NCI-H526 (cell line): ENCODE measurements around the gene MED13L.
A peak's percentile ranks its signal among the peaks of the same experiment; 100 is the strongest.
"Not testable (repeated sequence)": the region's sequence is repeated elsewhere in the genome, so short reads cannot be mapped to it uniquely, and the experiment has no call there.

Experiments used
- DNase-seq, 2 experiments: peaks; one replicate each; lab custom pipeline; 2025; lab: John Stamatoyannopoulos, UW

Gene MED13L

DNA sequence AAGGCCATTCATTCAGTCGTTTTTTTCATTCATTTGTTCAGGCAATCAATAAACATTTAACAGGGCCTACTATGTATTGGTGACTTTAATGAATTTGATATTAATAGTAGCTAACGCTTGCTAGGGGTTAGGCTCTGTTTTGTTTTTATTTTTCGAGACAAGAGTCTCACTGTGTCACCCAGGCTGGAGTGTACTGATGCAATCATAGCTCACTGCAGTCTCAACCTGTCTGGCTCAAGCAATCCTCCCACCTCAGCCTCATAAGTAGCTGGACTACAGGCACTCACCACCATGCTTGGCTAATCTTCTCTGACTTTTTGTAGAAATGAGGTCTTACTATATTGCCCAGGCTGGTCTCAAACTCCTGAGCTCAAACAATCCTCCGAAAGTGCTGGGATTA lies 25.6 kb upstream of the MED13L start:
- no peak for DNase-seq

DNA sequence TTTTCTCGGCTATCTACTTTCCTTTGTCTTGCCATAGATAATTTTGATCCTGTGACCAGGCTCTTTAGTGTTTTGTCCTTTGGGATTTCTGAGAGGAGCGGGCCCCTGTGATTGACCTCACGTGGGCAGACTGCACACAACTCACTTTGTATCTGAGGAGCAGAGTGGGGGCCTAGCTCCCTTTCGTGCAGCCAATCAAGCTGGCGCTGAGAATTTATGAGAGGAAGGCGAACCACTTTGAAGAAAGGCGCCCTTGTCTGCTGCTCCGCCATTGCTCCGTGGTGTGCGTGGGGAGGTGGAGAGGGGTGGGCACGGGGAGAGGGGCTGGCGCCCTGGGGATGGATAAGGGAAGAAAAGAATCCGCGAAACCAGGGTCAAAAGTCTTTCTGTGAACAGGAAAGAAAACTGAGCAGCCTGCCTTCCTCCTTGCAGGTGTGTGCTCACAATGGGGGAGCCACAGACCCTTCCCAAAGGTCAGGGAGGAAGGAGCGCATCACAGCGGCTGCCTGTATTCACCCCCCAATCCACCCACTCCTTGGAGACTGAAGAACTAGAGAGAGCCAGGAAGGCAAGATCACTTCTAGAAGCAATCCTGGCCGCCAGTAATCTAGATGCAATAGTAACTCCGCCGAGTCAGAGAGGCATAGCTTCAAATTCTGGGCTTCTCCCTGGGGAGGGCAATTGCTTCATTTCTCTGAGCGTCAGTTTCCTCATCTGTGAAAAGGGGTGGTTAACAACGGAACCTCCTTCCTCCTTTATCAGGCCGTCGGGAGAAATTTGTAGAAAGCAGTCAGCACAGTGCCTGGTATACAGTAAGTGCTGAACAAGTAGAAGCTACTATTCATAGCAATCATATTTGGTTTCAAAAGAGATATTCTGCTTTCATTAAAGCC lies 24.9 kb upstream of the MED13L start:
- no peak for DNase-seq

DNA sequence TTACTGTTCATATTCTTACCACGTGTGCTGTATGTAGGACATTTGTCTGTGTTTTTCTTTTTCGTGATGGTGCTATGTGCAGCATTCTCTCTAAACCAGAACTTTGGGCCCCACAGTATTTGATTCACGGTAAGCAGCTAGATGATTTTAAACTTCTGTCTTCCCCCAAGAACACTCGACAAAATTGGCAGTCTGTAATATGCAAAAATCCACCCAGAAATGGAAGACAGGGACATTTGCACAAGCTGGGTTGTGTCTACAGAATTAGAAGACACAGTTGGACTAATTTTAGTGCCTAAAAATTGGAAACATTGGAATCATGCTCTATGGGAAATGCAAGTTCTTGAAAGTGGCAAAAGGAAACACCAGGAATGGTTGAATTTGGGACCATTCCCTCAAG lies 24.1 kb upstream of the MED13L start:
- DNase-seq, result no peak

DNA sequence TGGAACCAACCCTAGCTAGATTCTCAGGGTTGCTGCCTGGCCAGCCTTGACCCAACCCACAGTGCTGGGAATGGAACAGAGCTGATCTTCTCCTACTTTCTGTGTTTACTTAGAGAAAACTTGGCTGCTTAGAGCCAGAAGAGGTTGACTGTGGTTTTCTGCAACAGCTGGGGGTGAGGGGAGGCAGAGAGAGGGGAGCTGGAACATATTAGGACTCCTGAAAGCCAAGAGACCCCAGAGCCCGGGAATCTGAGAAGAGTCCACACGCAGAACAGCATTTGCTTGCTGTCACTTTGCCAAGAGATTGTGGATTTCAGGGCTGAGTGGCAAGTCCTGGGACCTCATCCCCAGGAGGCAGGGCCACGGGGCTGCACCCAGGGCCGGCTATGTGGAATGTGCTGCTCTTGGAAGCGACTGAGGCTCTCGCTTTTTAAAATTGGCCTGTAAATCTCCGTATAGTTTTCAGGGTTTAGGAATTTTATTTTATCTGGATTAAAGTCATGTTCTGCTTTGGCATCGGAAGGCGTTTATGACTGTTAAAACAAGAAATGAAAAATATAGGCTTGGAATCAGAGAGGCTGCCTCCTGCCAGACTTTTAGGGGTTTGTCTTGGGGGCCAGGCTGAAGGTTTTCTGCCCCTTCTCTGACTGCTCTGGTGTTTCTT lies 22.3 kb upstream of the MED13L start:
- no peak for DNase-seq

DNA sequence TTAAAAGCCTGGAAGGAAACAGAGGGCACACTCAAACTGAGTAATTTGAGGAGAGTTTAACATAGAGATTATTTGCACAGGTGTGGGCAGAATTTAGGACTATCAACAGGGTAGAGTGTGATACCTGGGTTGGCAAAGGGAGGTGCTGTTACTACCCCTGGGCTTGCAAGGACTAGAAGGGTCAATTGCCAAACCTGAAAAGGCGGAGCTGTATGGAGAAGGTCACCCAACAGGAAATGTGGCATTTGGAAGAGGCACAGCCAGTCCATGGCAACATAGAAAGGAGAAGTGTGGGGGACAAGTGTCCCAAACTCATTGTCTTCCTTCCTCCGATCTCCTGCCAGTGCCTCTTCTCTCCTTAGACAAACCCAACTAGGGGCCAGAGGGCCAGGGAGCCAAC lies 21.6 kb upstream of the MED13L start:
- peak in 1 of 2 experiments; percentile 19 for DNase-seq

DNA sequence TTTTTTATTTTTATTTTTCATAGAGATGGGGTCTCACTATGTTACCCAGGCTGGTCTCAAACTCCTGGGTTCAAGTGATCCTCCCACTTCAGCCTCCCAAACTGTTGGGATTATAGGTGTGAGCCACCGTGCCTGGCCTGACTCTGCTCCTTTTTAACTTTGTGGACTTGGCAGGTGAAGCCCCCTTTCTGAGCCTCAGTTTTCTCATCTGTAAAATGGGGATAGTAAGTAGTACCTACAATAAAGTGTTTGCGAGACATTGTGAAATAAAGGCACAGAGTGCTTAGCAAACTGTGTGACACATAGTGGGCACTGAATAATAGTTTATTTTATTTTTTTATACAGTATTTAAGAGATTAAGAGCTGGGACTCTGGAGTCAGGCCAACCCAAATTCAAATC lies 21.1 kb upstream of the MED13L start:
- DNase-seq, result no peak

DNA sequence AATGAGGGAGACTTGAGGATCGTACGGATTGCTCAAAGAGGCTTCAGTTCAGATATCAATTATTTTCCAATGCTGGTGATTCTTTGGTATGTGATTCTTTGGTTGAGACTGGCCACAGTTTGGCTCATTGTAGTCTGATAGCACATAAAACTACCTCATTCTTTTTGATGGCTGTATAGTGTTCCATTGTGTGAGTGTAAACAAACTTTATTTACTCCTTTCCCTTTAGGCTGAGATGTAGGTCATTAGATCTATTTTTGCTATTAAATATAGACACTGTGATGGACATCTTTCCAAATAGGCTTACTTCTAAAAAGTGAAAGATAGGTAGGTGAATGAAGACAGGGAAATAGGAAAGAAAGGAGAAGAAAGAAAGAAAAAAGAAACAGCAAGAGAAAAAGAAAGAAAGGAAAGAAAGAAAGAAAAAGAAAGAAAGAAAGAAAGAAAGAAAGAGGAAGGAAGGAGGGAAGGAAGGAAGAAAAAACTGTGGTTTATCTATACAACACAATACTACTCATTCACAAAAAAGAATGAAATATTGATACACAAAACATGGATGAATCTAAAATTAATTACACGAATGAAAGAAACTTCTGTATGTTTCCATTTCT lies 19.8 kb upstream of the MED13L start:
- DNase-seq, result no peak

DNA sequence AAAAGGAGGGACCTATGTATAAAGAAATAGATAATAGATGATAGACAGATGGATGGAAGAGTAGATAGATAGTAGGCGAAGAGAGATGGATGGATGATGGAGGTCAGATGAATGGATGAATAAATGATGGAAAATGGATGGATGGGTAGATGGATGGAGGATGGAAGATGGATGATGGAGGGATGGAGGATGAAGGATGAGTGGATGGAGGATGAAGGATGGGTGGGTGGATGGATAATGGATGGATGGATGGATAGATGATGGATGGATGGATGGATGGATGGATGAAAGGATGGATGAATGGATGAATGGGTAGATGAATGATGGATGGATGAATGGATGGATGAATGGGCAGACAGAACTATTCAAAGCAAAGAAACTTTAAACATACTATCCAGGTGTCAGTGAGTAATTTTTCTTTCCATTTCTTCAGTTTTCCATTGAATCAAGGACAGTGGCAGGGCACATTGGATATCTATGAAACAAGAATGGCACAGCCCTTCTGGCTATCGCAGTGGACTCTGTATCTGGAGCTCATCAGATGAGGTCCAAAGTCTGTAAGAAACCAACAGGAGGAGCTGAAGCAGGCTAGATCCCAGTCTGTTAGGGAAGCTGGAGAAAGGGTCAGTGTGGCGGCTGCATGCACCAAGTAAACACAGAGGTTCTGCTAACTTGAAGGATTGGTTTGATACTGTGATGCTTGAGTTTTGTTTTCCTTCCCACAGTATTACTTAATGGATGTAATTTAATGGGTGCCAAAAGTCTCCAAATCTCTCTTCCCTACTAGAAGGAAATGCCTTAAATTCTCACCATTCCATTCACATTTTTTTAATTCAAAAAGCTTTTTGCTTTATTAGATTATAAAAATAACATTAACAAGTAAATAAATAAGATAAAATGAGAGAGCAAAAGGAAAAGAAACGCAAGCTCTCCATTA lies 18.1 kb upstream of the MED13L start:
- no peak for DNase-seq

DNA sequence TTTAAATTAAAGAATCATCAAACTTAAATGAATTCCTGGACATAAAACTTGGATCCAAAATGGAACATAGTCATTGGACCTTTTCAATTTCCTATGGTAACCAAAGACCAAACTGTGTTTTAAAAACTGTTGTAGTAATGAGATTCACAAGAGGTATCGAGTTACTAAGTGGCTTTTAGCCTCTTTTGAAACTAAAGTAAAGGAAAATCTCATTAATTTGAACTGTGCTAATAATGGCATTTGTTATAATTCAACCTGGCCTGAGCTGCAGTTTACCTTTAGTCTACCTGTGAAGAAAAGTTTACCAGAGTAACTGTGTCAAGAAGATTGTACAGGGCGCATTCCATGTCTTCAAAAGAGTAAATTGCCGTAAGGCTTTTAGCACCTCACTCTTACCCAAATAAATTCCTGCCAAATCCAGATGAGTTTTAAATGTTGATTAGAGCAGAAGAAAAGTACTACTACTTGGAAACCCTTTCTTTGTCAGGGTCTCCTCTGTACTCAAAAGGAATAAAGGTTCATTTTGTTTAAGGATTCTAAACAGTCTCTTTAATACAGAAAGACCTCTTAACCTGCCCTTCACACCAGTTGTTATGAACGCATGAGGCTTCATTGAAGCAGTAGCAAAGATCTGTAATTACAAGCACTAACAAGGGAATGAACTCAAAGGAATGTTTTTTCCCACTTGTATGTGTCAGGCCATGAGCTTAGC lies 17.1 kb upstream of the MED13L start:
- peak in 1 of 2 experiments; percentile 9 for DNase-seq

DNA sequence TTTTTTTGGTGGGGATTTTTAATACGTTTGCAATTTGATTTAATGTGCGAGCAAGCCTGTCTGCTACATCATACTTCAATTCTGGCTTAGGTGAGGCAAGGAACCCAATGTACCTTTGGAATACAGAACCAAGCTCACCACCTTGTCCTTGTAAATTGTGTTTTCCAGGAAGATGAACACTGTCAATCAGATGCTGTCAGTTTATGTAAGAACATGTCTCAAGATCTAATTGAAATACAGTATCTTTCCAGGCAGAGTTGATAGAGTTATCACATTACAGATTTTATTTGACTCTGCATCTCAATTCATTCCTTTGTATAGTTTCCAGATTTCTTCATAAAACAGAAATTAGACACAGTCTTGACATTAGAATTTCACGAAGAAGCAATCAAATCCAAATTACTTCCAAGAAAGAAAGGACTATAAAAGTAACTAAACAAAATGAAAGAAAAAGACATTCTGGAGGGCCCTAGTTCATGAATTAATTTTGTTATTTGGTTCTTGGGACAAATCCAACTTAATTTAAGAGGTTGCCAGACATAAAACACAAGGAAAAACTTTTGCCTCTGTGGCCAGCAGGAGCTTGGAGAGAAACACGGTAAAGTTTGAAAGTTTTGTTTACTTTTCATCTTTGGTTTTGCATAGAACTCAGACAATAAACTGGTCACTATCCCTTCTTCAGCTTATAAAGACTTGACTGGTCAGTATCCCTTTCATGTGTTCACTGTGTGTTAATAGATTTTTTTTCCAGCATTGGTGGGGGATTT lies 16.4 kb upstream of the MED13L start:
- DNase-seq, result no peak

DNA sequence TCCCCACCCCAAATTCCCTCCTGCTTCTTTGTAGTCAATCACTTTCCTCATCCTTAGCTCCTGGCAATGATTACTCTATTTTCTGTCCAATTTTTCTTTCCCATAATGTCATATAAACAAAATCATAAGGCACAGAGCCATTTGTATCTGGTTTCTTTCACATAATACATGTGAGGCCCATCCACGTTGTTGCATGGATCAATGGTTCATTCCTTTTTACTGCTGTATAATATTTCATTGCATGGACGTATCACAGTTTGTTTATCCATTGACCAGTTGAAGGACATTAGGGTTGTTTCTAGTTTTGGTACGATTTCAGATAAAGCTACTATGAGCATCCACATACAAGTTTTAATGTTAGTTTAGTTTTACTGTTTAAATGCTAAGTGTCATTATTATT lies 13.7 kb upstream of the MED13L start:
- DNase-seq, result no peak

DNA sequence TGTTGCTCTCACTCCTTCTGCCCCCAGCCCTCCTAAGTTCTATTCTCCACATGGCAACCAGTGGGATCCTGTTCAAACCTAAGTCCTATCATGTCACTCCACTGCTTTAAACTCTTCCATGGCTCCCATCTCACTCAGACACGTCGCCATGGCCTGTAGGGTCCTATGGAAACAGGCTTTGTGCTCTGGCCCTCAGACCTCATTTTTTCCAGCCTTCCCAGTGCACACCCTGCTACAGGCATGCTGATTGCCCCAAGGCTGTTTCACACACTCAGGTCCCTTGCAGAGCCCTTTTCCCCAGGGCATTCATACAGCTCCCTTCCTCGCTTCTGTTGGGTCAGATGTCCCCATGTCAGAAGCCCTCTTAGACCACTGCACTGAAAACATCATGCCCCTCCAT lies 11.2 kb upstream of the MED13L start:
- no peak for DNase-seq

DNA sequence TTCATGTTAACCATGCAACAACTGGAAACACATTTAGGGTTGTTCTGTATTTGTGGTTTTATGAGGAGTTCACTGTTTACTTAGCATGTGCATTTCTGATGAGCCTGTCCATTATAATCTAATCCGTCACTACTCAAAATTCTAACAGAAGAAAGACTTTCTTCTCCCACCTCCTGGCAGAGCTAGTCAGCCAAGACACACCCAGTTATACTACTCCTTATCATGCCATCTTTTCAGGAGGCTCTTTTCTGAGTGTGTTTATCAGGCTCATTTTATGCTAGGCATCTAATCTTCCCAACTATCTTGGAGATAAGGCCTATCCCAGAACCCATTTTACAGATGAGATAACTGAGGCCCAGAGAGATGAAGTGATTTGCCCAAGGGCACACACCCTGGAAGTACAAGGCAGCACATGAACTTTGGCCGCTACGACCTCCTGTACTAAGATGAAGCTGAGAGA lies 10.4 kb upstream of the MED13L start:
- DNase-seq, result peak in 1 of 2 experiments; percentile 19

DNA sequence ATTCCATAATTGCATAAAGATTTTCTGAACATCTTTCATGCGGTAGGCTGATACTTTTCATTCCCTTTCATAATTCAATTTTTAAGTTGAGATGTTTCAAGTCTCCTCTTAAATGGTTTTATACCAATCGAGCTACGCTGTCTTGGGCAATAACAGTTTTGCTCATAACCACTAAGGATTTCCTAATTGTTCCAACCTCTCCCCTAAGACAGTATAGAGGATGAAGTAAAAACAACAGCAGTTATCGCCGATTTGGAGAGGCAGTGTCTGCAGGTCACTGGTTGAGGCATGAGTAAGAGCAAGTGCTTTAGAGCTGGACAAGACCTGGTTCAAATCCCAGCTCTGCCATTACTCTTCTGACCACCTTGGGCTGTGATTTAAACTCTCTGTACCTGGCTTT lies 6.9 kb upstream of the MED13L start:
- DNase-seq, result no peak

DNA sequence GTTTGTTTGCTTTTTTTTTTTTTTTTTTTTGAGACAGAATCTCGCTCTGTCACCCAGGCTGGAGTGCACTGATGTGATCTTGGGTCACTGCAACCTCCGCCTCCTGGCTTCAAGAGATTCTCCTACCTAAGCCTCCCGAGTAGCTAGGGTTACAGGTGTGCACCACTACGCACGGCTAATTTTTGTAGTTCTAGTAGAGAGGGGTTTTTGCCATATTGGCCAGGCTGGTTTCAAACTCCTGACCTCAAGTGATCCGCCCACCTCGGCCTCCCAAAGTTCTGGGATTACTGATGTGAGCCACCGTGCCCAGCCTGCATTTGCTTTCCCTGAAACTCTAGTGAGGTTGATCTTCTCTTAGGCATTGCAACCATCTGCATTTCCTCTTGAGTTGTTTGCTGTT lies 6.4 kb upstream of the MED13L start:
- not testable (repeated sequence) for DNase-seq

DNA sequence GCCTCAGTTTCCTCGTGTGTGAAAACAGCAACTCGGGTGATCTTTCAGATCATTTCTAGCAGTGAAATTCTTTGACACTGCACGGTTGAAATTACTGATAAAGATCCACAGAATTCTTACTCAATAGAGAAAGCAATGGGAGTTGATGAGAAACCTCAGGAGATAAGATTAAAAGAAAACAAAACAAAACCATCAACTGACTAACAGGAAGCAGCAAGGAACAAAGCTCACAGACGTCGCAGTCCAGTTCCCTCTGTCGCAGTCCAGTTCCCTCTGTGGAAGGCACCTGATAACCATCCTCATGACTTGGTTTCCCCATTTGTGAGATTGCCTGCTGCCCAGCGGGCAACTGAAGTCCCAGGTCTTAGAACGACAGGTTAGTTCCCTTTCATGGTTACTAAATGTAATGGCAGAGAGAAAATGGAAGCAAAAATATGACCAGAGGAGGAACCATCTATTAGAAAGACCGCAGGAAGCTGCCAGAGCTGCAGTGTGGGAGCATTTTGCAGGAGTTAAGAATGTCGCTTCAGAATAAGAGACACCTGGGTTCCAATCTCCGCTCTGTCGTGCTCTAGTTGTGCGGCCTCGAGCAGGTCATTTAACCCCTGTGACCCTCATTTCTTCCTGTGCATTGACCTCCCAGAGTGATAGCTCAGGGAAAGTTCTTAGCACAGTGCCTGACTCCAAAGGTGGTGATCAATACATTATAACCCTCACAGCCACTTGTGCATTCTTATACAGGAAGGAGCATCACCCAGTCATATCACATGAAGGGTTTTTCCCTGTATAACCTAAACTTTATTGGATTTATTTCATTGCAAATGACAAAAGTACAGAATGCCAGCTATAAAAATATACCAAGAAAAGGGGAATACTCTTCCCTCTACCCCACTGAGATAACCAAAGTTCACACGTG lies 5.1 kb upstream of the MED13L start:
- DNase-seq, result no peak

DNA sequence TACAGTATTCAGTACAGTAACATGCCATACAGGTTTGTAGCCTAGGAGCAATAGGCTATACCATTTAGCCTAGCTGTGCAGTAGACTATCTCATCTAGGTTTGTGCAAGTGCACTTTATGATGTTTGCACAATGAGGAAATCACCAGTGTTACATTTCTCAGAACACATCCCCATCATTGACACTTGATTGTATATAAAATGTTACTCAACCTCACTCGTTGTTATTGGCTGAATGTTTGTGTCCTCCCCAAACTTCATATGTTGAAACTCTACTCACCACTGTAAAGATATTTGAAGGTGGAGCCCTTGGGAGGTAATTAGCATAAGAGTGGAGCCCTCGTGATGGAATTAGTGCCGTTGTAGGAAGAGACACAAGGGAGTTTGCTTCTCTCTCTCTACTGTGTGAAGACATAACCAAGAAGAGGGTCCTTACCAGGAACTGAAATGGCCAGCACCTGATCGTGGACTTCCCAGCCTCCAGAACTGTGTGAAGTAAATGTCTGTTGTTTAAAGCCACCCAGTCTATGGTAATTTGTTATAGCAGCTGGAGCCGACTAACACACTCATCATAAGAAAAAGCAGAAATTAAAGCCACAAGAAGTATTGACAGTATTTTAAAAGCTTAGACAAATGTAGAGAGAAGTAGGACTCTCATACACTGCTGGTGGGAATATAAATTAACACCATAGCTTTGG lies 3.2 kb upstream of the MED13L start:
- no peak for DNase-seq

DNA sequence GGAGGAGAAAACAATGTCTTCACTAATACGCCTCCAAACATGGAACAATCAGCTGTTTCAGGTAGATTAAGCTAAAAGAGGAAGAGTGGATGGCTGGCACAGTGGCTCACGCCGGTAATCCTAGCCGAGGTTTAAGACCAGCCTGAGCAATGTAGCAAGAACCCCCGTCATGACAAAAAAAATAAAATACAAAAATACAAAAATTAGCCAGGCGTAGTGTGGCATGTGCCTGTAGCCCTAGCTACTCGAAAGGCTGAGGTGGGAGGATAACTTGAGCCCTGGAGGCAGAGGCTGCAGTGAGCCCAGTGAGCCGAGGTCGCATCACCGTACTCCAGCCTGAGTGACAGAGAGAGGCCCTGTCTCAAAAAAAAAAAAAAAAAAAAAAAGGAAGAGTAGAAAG lies 1.2 kb upstream of the MED13L start:
- no peak for DNase-seq

DNA sequence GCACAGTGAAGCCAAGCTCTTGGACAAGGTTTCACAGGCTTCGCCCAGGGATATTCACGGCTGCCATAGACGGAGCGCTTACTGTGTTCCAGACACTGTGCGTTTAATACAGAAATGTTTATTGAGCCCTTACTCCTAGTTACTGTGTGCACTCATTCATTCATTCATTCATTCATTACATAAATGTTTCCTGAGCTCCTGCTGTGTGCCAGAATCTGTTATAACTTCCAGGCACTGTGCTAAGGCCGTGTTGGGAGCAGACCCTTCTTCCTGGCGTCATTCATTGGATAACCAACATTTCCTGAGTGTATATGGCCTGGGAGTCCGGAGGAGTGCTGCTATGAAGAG lies 760 bp upstream of the MED13L start:
- DNase-seq, result no peak
